K562 (cell line): ENCODE results near the gene HSD11B1. TPM values are rescaled to one million over a fixed set of nuclear protein-coding genes. Genes with fewer than 3 reads are reported as not detected.

Source experiments
- ATF7 ChIP-seq: fragments of 450-650 bp; IDR thresholded peaks from 2 replicates; pipeline ENCODE4 v1.7.1; 2014; ENCODE audit warnings: mild to moderate bottlenecking, moderate library complexity
- CBFA2T2 ChIP-seq: fragments of 450-650 bp; conservative IDR thresholded peaks from 2 replicates; pipeline ENCODE4 v1.6.1; 2017; ENCODE audit warnings: mild to moderate bottlenecking
- CEBPB ChIP-seq: fragments of 450-650 bp; IDR thresholded peaks from 2 replicates; pipeline ENCODE4 v1.6.1; 2016; ENCODE audit warnings: missing genetic modification characterization, missing compliant biosample characterization
- ETV5 ChIP-seq: sonication (generic); formaldehyde crosslinking; IDR thresholded peaks from 2 replicates; pipeline ENCODE4 v1.4.0; 2020; ENCODE audit warnings: low read depth, mild to moderate bottlenecking, missing genetic modification reagents
- NFATC3 ChIP-seq: fragments of 450-650 bp; IDR thresholded peaks from 2 replicates; pipeline ENCODE4 v1.6.1; 2017; ENCODE audit warnings: mild to moderate bottlenecking
- NR2C1 ChIP-seq, 2 experiments: fragments of 450-650 bp; IDR thresholded peaks; 2 replicates each; pipeline ENCODE4 v1.6.1; 2017; ENCODE audit warnings: mild to moderate bottlenecking in 2 of 2, antibody characterized with exemption in 1 of 2, inconsistent platforms in 1 of 2, missing compliant biosample characterization in 1 of 2, missing genetic modification characterization in 1 of 2
- POLR2G ChIP-seq: fragments of 200-400 bp; formaldehyde crosslinking; IDR thresholded peaks from 2 replicates; pipeline ENCODE4 v1.6.1; 2017; ENCODE audit warnings: low read depth, mild to moderate bottlenecking, antibody characterized with exemption, low read length, moderate library complexity
- SMARCB1 ChIP-seq: IDR thresholded peaks from 2 replicates; pipeline ENCODE4 v1.6.1; 2011; ENCODE audit warnings: improper control_type of control experiment, low read depth; ENCODE audit not compliant: insufficient read length
- U2AF2 ChIP-seq: fragments of 200-400 bp; formaldehyde crosslinking; optimal IDR thresholded peaks from 2 replicates; pipeline ENCODE3; 2017; ENCODE audit warnings: low read depth, mild to moderate bottlenecking, low read length
- ZFP30 ChIP-seq: fragments of 250-450 bp; sonication (Bioruptor Pico); IDR thresholded peaks from 2 replicates; pipeline ENCODE4 v1.8.0; 2022; ENCODE audit warnings: moderate library complexity, mild to moderate bottlenecking, inconsistent platforms, borderline replicate concordance
- ZNF436 ChIP-seq: fragments of 250-450, 450-650 bp; sonication (Bioruptor Pico); formaldehyde crosslinking; IDR thresholded peaks from 2 replicates; pipeline ENCODE4 v1.7.0; 2020; ENCODE audit warnings: mild to moderate bottlenecking
- ZNF584 ChIP-seq: fragments of 200-800 bp; sonication (Bioruptor generic); IDR thresholded peaks from 2 replicates; pipeline ENCODE4 v1.6.1; 2016; ENCODE audit warnings: low read depth, mild to moderate bottlenecking, missing genetic modification characterization, missing compliant biosample characterization
- ZNF644 ChIP-seq: fragments of 200-800 bp; sonication (Bioruptor generic); IDR thresholded peaks from 2 replicates; pipeline ENCODE4 v1.6.1; 2016; ENCODE audit warnings: low read depth, missing genetic modification characterization, missing compliant biosample characterization
- ZSCAN32 ChIP-seq: fragments of 450-650 bp; formaldehyde crosslinking; IDR thresholded peaks from 2 replicates; pipeline ENCODE4 v1.4.0; 2020; ENCODE audit warnings: mild to moderate bottlenecking, moderate library complexity
- polyA plus RNA-seq, 8 experiments: library from polyadenylated mRNA; depleted of rRNA in 4 of 8; stranded (reverse) in 5 of 8; unstranded in 3 of 8; fragments of >200 nt; fragmentation: Nextera tagmentation in 2 of 8; fragmentation: Illumina TruSeq in 1 of 8; extraction: Ambion mirVana in 2 of 8; extraction: Trizol in 1 of 8; gene quantifications; 2 replicates each; pipeline versions ENCODE4 v1.2.1 to v1.2.3, GENCODE V29; 2011 to 2014; ENCODE audit warnings: inconsistent platforms in 1 of 8, missing spikeins in 1 of 8
- total RNA-seq, 7 experiments: library from RNA; depleted of rRNA in 6 of 7; stranded (reverse); fragments of >200 nt in 6 of 7; fragmentation: Illumina TruSeq in 2 of 7; extraction: Trizol in 2 of 7; gene quantifications; 2 replicates each; pipeline versions ENCODE4 v1.2.1 to v1.2.3, GENCODE V29; 2011 to 2021; ENCODE audit warnings: low replicate concordance in 1 of 7
- TF ChIP-seq, protein P1 (sequence below): fragments of 450-650 bp; IDR thresholded peaks from 2 replicates; pipeline ENCODE4 v1.7.0; 2016; ENCODE audit warnings: borderline replicate concordance
- TF ChIP-seq, protein P2 (sequence below), 3 experiments: IDR thresholded peaks in 2 of 3; conservative IDR thresholded peaks in 1 of 3; 2 replicates each; pipeline ENCODE4 v1.5.1; 2011 to 2012; ENCODE audit warnings: low read length in 3 of 3, mild to moderate bottlenecking in 3 of 3, control low read depth in 2 of 3, improper control_type of control experiment in 1 of 3, inconsistent platforms in 1 of 3, low read depth in 1 of 3, mixed read lengths in 1 of 3, moderate library complexity in 1 of 3; ENCODE audit not compliant: insufficient read depth in 2 of 3
- TF ChIP-seq, protein P3 (sequence below): fragments of 250-450 bp; sonication (Bioruptor Pico); IDR thresholded peaks from 2 replicates; pipeline ENCODE4 v1.8.0; 2021; ENCODE audit warnings: borderline replicate concordance, mild to moderate bottlenecking, moderate library complexity; ENCODE audit not compliant: poor library complexity, severe bottlenecking
- TF ChIP-seq, protein P4 (sequence below): fragments of 250-450 bp; sonication (Bioruptor Pico); IDR thresholded peaks from 2 replicates; pipeline ENCODE4 v1.4.0; 2020

The HSD11B1 gene
- total and polyA plus RNA-seq, 9 of the 15 experiments (the other 6 are each of a cell fraction or from before 2014, with no cell fraction given) = 0.04 to 0.16 TPM; not detected in 7

DNA sequence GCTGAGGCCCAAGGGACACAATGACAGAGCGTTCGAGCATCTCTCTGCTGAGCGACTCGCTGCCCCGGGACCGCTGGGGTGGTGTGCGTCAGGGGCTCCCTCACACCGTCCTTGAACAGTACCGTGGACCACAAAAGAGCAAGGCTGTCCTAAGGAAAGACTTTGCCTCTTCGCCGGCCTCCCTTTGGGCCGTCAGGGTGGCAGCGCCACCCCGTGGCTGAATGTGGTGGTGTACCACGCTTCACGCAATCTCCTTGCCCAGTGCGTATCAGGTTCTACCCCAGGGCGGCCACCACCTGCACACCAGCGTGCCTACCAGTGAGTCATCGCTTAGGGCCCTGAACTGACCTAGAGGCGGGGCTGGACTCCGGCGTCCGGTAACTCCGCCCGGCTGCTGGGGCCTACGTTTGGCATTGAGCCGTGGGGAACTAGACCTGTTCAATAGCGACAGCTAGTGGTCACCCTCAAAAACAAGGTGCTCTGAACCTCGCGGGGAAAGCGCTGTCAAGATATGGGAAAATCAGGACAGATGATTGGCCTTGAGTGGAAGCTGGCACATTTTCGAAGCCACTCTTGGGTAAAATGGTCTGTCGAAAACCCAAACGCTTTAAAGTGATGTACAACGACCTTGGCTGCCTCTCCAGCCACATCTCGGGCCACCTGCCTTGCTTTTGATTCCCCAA is 43.1 kb downstream of the HSD11B1 start (continued):
- no peak for TF ChIP-seq POLR2G
- peak; percentile 91 for TF ChIP-seq ATF7
- TF ChIP-seq NR2C1 (IDR thresholded peaks at IDR 0.05) = no peak
- no peak for TF ChIP-seq NR2C1 (tag; IDR thresholded peaks at IDR 0.05)
- no peak for TF ChIP-seq ZSCAN32 (CRISPR knock-in tag)
- TF ChIP-seq ZFP30 = no peak
- TF ChIP-seq, protein P1, sequence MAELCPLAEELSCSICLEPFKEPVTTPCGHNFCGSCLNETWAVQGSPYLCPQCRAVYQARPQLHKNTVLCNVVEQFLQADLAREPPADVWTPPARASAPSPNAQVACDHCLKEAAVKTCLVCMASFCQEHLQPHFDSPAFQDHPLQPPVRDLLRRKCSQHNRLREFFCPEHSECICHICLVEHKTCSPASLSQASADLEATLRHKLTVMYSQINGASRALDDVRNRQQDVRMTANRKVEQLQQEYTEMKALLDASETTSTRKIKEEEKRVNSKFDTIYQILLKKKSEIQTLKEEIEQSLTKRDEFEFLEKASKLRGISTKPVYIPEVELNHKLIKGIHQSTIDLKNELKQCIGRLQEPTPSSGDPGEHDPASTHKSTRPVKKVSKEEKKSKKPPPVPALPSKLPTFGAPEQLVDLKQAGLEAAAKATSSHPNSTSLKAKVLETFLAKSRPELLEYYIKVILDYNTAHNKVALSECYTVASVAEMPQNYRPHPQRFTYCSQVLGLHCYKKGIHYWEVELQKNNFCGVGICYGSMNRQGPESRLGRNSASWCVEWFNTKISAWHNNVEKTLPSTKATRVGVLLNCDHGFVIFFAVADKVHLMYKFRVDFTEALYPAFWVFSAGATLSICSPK = no peak
- TF ChIP-seq, protein P2, sequence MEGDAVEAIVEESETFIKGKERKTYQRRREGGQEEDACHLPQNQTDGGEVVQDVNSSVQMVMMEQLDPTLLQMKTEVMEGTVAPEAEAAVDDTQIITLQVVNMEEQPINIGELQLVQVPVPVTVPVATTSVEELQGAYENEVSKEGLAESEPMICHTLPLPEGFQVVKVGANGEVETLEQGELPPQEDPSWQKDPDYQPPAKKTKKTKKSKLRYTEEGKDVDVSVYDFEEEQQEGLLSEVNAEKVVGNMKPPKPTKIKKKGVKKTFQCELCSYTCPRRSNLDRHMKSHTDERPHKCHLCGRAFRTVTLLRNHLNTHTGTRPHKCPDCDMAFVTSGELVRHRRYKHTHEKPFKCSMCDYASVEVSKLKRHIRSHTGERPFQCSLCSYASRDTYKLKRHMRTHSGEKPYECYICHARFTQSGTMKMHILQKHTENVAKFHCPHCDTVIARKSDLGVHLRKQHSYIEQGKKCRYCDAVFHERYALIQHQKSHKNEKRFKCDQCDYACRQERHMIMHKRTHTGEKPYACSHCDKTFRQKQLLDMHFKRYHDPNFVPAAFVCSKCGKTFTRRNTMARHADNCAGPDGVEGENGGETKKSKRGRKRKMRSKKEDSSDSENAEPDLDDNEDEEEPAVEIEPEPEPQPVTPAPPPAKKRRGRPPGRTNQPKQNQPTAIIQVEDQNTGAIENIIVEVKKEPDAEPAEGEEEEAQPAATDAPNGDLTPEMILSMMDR (IDR thresholded peaks at IDR 0.05 in 2 of 3, conservative IDR thresholded peaks at IDR 0.05 in 1 of 3; ENCODE audit: insufficient read depth in 2 of 3, low read depth in 1 of 3, low read length in 3 of 3) = peak; percentile 80 to 100 (median 86)
- peak; percentile 25; the same call in 1 of the 2 replicates for TF ChIP-seq CBFA2T2
- no peak for TF ChIP-seq CEBPB
- TF ChIP-seq ZNF584 (CRISPR knock-in tag) = no peak
- TF ChIP-seq SMARCB1 = no peak
- TF ChIP-seq, protein P3, sequence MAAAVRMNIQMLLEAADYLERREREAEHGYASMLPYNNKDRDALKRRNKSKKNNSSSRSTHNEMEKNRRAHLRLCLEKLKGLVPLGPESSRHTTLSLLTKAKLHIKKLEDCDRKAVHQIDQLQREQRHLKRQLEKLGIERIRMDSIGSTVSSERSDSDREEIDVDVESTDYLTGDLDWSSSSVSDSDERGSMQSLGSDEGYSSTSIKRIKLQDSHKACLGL = no peak
- TF ChIP-seq NFATC3 = no peak
- peak; percentile 55; the same call in 1 of the 2 replicates for TF ChIP-seq ETV5 (CRISPR knock-in tag)
- no peak for TF ChIP-seq ZNF644 (tag)
- TF ChIP-seq, protein P4, sequence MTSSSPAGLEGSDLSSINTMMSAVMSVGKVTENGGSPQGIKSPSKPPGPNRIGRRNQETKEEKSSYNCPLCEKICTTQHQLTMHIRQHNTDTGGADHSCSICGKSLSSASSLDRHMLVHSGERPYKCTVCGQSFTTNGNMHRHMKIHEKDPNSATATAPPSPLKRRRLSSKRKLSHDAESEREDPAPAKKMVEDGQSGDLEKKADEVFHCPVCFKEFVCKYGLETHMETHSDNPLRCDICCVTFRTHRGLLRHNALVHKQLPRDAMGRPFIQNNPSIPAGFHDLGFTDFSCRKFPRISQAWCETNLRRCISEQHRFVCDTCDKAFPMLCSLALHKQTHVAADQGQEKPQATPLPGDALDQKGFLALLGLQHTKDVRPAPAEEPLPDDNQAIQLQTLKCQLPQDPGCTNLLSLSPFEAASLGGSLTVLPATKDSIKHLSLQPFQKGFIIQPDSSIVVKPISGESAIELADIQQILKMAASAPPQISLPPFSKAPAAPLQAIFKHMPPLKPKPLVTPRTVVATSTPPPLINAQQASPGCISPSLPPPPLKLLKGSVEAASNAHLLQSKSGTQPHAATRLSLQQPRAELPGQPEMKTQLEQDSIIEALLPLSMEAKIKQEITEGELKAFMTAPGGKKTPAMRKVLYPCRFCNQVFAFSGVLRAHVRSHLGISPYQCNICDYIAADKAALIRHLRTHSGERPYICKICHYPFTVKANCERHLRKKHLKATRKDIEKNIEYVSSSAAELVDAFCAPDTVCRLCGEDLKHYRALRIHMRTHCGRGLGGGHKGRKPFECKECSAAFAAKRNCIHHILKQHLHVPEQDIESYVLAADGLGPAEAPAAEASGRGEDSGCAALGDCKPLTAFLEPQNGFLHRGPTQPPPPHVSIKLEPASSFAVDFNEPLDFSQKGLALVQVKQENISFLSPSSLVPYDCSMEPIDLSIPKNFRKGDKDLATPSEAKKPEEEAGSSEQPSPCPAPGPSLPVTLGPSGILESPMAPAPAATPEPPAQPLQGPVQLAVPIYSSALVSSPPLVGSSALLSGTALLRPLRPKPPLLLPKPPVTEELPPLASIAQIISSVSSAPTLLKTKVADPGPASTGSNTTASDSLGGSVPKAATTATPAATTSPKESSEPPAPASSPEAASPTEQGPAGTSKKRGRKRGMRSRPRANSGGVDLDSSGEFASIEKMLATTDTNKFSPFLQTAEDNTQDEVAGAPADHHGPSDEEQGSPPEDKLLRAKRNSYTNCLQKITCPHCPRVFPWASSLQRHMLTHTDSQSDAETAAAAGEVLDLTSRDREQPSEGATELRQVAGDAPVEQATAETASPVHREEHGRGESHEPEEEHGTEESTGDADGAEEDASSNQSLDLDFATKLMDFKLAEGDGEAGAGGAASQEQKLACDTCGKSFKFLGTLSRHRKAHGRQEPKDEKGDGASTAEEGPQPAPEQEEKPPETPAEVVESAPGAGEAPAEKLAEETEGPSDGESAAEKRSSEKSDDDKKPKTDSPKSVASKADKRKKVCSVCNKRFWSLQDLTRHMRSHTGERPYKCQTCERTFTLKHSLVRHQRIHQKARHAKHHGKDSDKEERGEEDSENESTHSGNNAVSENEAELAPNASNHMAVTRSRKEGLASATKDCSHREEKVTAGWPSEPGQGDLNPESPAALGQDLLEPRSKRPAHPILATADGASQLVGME (CRISPR knock-in tag) = peak; percentile 65; the same call in 1 of the 2 replicates
- TF ChIP-seq U2AF2 = no peak
- TF ChIP-seq ZNF436 (CRISPR knock-in tag) = no peak
